Keratinocyte (primary cell): ENCODE results near the gene CSMD2.

Experiments used
- EZH2 ChIP-seq: IDR thresholded peaks from one replicate; pipeline ENCODE4 v1.6.1; 2012; ENCODE audit warnings: inconsistent platforms, mild to moderate bottlenecking, low read length, moderate library complexity
- TF ChIP-seq, protein P1 (sequence below), 3 experiments: IDR thresholded peaks in 1 of 3; conservative IDR thresholded peaks in 1 of 3; optimal IDR thresholded peaks in 1 of 3; 2 replicates in 2 of 3; 3 replicates in 1 of 3; pipeline versions ENCODE3 to v1.5.1; 2011; ENCODE audit warnings: low read length in 3 of 3, mild to moderate bottlenecking in 3 of 3, moderate library complexity in 2 of 3, control low read depth in 1 of 3, inconsistent platforms in 1 of 3; ENCODE audit not compliant: insufficient read depth in 2 of 3; ENCODE audit errors: extremely low read depth in 1 of 3

DNA sequence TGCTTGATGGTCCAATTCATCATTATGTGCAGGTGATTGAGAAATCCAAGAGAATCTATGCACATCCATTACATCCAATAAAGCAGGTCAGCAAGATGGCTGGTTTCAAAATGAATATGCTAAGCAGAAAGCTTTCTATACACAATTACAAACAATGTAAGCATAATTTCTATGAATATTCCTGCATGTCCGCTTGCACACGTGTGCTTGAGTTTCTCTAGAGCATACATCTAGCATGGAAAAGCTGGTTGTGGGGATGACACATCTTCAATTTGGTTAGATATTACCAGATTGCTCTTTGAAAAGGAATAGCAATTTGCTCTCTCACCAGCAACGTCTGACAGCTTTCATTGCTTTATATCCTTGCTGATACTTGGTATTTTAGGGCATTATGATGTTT, 461.6 kb downstream of the CSMD2 start:
- TF ChIP-seq, protein P1, sequence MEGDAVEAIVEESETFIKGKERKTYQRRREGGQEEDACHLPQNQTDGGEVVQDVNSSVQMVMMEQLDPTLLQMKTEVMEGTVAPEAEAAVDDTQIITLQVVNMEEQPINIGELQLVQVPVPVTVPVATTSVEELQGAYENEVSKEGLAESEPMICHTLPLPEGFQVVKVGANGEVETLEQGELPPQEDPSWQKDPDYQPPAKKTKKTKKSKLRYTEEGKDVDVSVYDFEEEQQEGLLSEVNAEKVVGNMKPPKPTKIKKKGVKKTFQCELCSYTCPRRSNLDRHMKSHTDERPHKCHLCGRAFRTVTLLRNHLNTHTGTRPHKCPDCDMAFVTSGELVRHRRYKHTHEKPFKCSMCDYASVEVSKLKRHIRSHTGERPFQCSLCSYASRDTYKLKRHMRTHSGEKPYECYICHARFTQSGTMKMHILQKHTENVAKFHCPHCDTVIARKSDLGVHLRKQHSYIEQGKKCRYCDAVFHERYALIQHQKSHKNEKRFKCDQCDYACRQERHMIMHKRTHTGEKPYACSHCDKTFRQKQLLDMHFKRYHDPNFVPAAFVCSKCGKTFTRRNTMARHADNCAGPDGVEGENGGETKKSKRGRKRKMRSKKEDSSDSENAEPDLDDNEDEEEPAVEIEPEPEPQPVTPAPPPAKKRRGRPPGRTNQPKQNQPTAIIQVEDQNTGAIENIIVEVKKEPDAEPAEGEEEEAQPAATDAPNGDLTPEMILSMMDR (optimal IDR thresholded peaks at IDR 0.05 in 1 of 3, IDR thresholded peaks at IDR 0.05 in 1 of 3, conservative IDR thresholded peaks at IDR 0.05 in 1 of 3; ENCODE audit: extremely low read depth in 1 of 3, insufficient read depth in 2 of 3, low read length in 3 of 3), result no peak
- TF ChIP-seq EZH2, result no peak
